Gastrocnemius medialis (tissue), 4 donors: Measurements from ENCODE around the gene KIF22. TPM values are rescaled to one million over a fixed set of nuclear protein-coding genes. Genes with fewer than 3 reads are reported as not detected.
"Not testable (repeated sequence)": the region's sequence is repeated elsewhere in the genome, so short reads cannot be mapped to it uniquely, and the experiment has no call there.

Experiments used
- ATAC-seq, 2 donors: fragments of 150-250 bp; one replicate each; pipeline ENCODE4 v1.9.1; 2016
- DNase-seq, 2 donors: peaks; one replicate each; pipeline ENCODE4 v3.0.0-alpha.2; 2019
- H3K27ac ChIP-seq, 4 donors: fragments of 200-600 bp; sonication (generic); 1 replicate in 1 of 4; 2 replicates in 3 of 4; pipeline ENCODE4 v1.5.1; 2016 to 2018; ENCODE audit warnings: mild to moderate bottlenecking in 2 of 4, moderate library complexity in 1 of 4
- H3K27me3 ChIP-seq, 3 donors: fragments of 200-600 bp; sonication (generic) in 2 of 3; 1 replicate in 1 of 3; 2 replicates in 2 of 3; pipeline versions ENCODE4 v1.5.1 to v1.6.0; 2016 to 2019; ENCODE audit warnings: mild to moderate bottlenecking in 1 of 3, moderate library complexity in 1 of 3
- H3K36me3 ChIP-seq, 2 donors: fragments of 200-600 bp; sonication (generic) in 1 of 2; one replicate each; pipeline ENCODE4 v1.5.1; 2017 to 2018
- H3K4me1 ChIP-seq, 2 donors: fragments of 200-600 bp; sonication (generic) in 1 of 2; one replicate each; pipeline ENCODE4 v1.5.1; 2016 to 2017; ENCODE audit warnings: mild to moderate bottlenecking in 2 of 2
- H3K4me3 ChIP-seq, 4 donors: fragments of 200-600 bp; sonication (generic) in 3 of 4; 1 replicate in 1 of 4; 2 replicates in 3 of 4; pipeline ENCODE4 v1.5.1; 2016 to 2019; ENCODE audit warnings: mild to moderate bottlenecking in 2 of 4
- H3K9me3 ChIP-seq, 3 donors: fragments of 200-600 bp; sonication (generic) in 2 of 3; 1 replicate in 1 of 3; 2 replicates in 2 of 3; pipeline ENCODE4 v1.5.1; 2016 to 2019
- POLR2A ChIP-seq, 2 donors: fragments of 450-650 bp; IDR thresholded peaks; one replicate each; pipeline ENCODE4 v1.6.1; 2017; ENCODE audit warnings: antibody characterized with exemption in 2 of 2, mild to moderate bottlenecking in 2 of 2, moderate library complexity in 2 of 2
- in situ Hi-C, 4 donors: fragments of 200-750 bp; cut with MboI; loops; one replicate each; pipeline versions ENCODE4 v1.15.0 to v1.8.0; 2017; ENCODE audit warnings: low sequenced_read_pairs in 4 of 4
- intact Hi-C: fragments of 100-400 bp; cut with DNase I; formaldehyde crosslinking; loops from one replicate; pipeline ENCODE4 v1.15.1; 2023; ENCODE audit warnings: low total_unique reads
- total RNA-seq, 4 donors: library from RNA; depleted of rRNA; stranded (reverse); fragments of >200 nt; gene quantifications; one replicate each; pipeline versions ENCODE4 v1.1.0 to v1.2.3, GENCODE V29; 2016
- TF ChIP-seq, protein P1 (sequence below), 5 experiments: fragments of 450-650 bp in 3 of 5; fragments of 200-600 bp in 2 of 5; sonication (generic) in 2 of 5; IDR thresholded peaks in 4 of 5; conservative IDR thresholded peaks in 1 of 5; 1 replicate in 4 of 5; 2 replicates in 1 of 5; pipeline ENCODE4 v1.5.1; 2016 to 2019; ENCODE audit warnings: antibody characterized with exemption in 5 of 5, mild to moderate bottlenecking in 3 of 5, moderate library complexity in 3 of 5

The KIF22 gene
- total RNA-seq, 4 donors from 2014 or later: 9.0 to 13.9 (median 12.8) TPM

- H3K36me3 ChIP-seq: no peaks in the 10 kb centered on the region
- intact Hi-C loops (no loop called here), in situ Hi-C loops (no loop called here)
- no peak for ATAC-seq
- H3K4me3 ChIP-seq: no peak overlapping the region
- H3K4me1 ChIP-seq: no peaks in the 10 kb centered on the region
- no peak for TF ChIP-seq POLR2A (IDR thresholded peaks at IDR 0.05)
- TF ChIP-seq, protein P1, sequence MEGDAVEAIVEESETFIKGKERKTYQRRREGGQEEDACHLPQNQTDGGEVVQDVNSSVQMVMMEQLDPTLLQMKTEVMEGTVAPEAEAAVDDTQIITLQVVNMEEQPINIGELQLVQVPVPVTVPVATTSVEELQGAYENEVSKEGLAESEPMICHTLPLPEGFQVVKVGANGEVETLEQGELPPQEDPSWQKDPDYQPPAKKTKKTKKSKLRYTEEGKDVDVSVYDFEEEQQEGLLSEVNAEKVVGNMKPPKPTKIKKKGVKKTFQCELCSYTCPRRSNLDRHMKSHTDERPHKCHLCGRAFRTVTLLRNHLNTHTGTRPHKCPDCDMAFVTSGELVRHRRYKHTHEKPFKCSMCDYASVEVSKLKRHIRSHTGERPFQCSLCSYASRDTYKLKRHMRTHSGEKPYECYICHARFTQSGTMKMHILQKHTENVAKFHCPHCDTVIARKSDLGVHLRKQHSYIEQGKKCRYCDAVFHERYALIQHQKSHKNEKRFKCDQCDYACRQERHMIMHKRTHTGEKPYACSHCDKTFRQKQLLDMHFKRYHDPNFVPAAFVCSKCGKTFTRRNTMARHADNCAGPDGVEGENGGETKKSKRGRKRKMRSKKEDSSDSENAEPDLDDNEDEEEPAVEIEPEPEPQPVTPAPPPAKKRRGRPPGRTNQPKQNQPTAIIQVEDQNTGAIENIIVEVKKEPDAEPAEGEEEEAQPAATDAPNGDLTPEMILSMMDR (IDR thresholded peaks at IDR 0.05 in 4 of 5, conservative IDR thresholded peaks at IDR 0.05 in 1 of 5): no peak
- no peak for DNase-seq
- no peaks in the 10 kb centered on the region for H3K9me3 ChIP-seq
- H3K27me3 ChIP-seq: peaks cover 0 to 5% (median 4%) of the 10 kb centered on the region in 3 donors
- no peak overlapping the region for H3K27ac ChIP-seq
Measured at GRCh38 chr16:29775742-29776408, 14.7 kb upstream of the KIF22 start.

GRCh38 chr16:29777576-29778350 is 12.8 kb upstream of the KIF22 start, which contains the start of gene ZG16:
Gene ZG16, plus strand, starts transcription at chr16:29778256. Its CDS starts 1,011 bp downstream, at chr16:29779267.
- no peaks in the 10 kb centered on the region for H3K36me3 ChIP-seq
- DNase-seq (no peak), ATAC-seq (no peak)
- in situ Hi-C loops (no loop called here), intact Hi-C loops (no loop called here)
- TF ChIP-seq POLR2A (IDR thresholded peaks at IDR 0.05): no peak
- TF ChIP-seq, protein P1 (IDR thresholded peaks at IDR 0.05 in 4 of 5, conservative IDR thresholded peaks at IDR 0.05 in 1 of 5): no peak
- no peak within 1 kb of the TSS for H3K4me3 ChIP-seq
- H3K27ac ChIP-seq: no peak within 1 kb of the TSS
- H3K9me3 ChIP-seq: no peaks in the 10 kb centered on the region
- H3K4me1 ChIP-seq: no peaks in the 10 kb centered on the region
- H3K27me3 ChIP-seq: peaks cover 0 to 5% (median 4%) of the 10 kb centered on the region in 3 donors

- Histone ChIP-seq H3K27me3 (peaks cover 0 to 5% (median 4%) of the 10 kb centered on the region in 3 donors), H3K4me3 (no peak overlapping the region), H3K9me3 (no peaks in the 10 kb centered on the region), H3K4me1 (no peaks in the 10 kb centered on the region), H3K36me3 (no peaks in the 10 kb centered on the region), H3K27ac (no peak overlapping the region)
- DNase-seq: no peak
- no peak for TF ChIP-seq POLR2A (IDR thresholded peaks at IDR 0.05)
- TF ChIP-seq, protein P1 (IDR thresholded peaks at IDR 0.05 in 4 of 5, conservative IDR thresholded peaks at IDR 0.05 in 1 of 5): no peak
- ATAC-seq: no peak
- in situ Hi-C loops: no loop called here
- intact Hi-C loops: no loop called here
Measured at GRCh38 chr16:29779474-29779873, 11.1 kb upstream of the KIF22 start.

DNA sequence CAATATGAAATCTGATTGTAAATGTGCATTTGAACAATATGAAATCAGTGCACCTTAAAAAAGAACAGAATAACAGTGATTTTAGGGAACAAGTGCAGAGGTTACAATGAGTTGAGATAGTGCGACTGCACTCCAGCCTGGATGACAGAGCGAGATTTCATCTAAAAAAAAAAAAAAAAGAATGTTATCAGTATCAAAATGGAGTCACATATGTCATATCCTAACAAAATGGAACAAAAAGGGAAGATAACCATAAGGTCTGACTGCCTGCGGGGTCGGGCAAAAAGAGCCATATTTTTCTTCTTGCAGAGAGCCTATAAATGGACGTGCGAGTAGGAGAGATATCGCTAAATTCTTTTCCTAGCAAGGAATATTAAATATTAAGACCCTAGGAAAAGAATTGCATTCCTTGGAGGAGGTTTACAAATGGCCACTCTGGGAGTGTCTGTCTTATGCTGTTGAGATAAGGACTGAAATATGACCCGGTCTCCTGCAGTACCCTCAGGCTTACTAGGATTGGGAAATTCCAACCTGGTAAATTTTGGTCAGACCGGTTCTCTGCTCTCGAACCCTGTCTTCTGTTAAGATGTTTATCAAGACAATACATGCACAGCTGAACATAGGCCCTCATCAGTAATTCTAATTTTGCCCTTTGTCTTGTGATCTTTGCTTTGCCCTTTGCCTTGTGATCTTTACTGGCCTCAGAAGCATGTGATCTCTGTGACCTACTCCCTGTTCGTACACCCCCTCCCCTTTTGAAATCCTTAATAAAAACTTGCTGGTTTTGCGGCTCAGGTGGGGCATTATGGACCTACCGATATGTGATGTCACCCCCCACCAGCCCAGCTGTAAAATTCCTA is 7.2 kb upstream of the KIF22 start:
- H3K27me3 ChIP-seq, H3K27ac ChIP-seq, H3K36me3 ChIP-seq, H3K4me3 ChIP-seq, H3K4me1 ChIP-seq, H3K9me3 ChIP-seq, DNase-seq, intact Hi-C loops, ATAC-seq: not testable (repeated sequence)
- in situ Hi-C loops: loop anchor here in 1 of 4 donors (10.0 kb wide), 1 partner anchor 69 kb away; no protein-coding TSS in a partner anchor
